ENCODE measurements around the gene THNSL1. TPM values are rescaled to one million over a fixed set of nuclear protein-coding genes. Genes with fewer than 3 reads are reported as not detected.

The THNSL1 gene
- total and polyA plus RNA-seq, 9 of the 15 experiments (the other 6 are each of a cell fraction or from before 2014, with no cell fraction given), result 4.5 to 8.6 (median 6.3) TPM

DNA sequence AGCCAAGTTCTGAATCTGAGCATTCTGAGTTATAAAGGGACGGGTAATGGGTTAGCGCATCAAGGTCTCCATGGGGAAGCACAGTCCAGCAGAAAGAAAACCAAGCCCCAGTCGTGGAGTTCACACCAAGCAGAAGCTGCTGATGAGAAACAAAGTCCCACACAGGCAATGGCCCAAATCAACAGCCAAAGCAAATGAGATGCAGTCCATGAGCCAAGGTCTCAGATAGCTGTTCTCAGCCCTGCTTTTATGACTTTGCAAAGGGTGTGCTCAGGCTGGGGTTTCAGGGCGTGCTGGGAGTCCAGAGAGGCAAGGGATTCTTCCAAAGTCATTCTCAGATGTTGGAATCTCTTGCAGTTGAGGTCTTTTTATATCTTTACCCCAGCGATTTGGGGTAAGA, 32.0 kb downstream of the THNSL1 start:
- Histone ChIP-seq H3K4me3 (no peak overlapping the region), H4K20me1 (replicated peaks; ENCODE audit: control insufficient read depth, insufficient read depth, low read length) (no peaks in the 10 kb centered on the region)
- BruUV-seq (replicated peaks), result no TSS peak

More for the DNA sequence above, 32.0 kb downstream of the THNSL1 start:
- 63% methylated on average over 5 of the region's 5 CpGs for WGBS (ENCODE audit: insufficient coverage, low coverage, missing lambda C conversion rate)
- intact Hi-C loops (cut with micrococcal nuclease), result loop anchor here (1.0 kb wide), 1 partner anchor 28 kb away; no protein-coding TSS in a partner anchor
- TF ChIP-seq NRF1 (conservative IDR thresholded peaks at IDR 0.05 in 1 of 2, IDR thresholded peaks at IDR 0.05 in 1 of 2) (0 out of 4 replicates have a peak, but pooled peaks of 1 of the 2 experiments have one; percentile 15), ZNF785 (CRISPR knock-in tag; IDR thresholded peaks at IDR 0.05) (no peak), TEAD1 (CRISPR knock-in tag; IDR thresholded peaks at IDR 0.05) (no peak)
- TF ChIP-seq, protein P1, sequence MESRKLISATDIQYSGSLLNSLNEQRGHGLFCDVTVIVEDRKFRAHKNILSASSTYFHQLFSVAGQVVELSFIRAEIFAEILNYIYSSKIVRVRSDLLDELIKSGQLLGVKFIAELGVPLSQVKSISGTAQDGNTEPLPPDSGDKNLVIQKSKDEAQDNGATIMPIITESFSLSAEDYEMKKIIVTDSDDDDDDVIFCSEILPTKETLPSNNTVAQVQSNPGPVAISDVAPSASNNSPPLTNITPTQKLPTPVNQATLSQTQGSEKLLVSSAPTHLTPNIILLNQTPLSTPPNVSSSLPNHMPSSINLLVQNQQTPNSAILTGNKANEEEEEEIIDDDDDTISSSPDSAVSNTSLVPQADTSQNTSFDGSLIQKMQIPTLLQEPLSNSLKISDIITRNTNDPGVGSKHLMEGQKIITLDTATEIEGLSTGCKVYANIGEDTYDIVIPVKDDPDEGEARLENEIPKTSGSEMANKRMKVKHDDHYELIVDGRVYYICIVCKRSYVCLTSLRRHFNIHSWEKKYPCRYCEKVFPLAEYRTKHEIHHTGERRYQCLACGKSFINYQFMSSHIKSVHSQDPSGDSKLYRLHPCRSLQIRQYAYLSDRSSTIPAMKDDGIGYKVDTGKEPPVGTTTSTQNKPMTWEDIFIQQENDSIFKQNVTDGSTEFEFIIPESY (CRISPR knock-in tag; IDR thresholded peaks at IDR 0.05), result peak; percentile 31; the same call in 1 of the 2 replicates
- H3K4me2 ChIP-seq (ENCODE audit: insufficient read depth, low read length), result peak overlapping the region; percentile 16; the same call in 1 of the 2 replicates
- ChIA-PET POLR2A (no interaction called here), CTCF (ENCODE audit: low intra/inter-chr PET ratio) (no interaction called here)
- H3K9ac ChIP-seq (ENCODE audit: insufficient read depth in 1 of 2, low read depth in 2 of 2, low read length in 2 of 2), result no peak overlapping the region
- peak overlapping the region; percentile 64 for H2AFZ ChIP-seq (ENCODE audit: low read depth, low read length)
- DNase-seq (ENCODE audit: extremely low read depth in 1 of 4, low spot score in 3 of 4) (no peak), ATAC-seq (peak; percentile 77), FAIRE-seq (no peak)
- no peaks in the 10 kb centered on the region for H3K79me2 ChIP-seq (ENCODE audit: control insufficient read depth, insufficient read depth, low read length)
- no peaks in the 10 kb centered on the region for H3K27me3 ChIP-seq (ENCODE audit: control insufficient read depth in 2 of 2, insufficient read depth in 2 of 2, low read length in 2 of 2)
- peaks cover 7 to 18% of the 10 kb centered on the region in 2 experiments; a peak in 4 of 5 replicates for H3K4me1 ChIP-seq (replicated peaks in 1 of 2; ENCODE audit: control insufficient read depth in 2 of 2, insufficient read depth in 2 of 2, low read length in 2 of 2)
- peaks cover 5% of the 10 kb centered on the region for H3K9me3 ChIP-seq (replicated peaks; ENCODE audit: control insufficient read depth, insufficient read depth, low read depth, low read length)
- H3K36me3 ChIP-seq (ENCODE audit: control insufficient read depth, insufficient read depth, low read length), result no peaks in the 10 kb centered on the region
- H3K9me1 ChIP-seq (ENCODE audit: control insufficient read depth, insufficient read depth, low read length), result no peaks in the 10 kb centered on the region
- peak overlapping the region; percentile 40; the same call in 1 of the 3 replicates for H3K27ac ChIP-seq (ENCODE audit: extremely low read depth, low read depth, low read length)
- in situ Hi-C loops (cut with MboI), result no loop called here
